ENCODE measurements around the gene TINAG. TPM values are rescaled to one million over a fixed set of nuclear protein-coding genes. Genes with fewer than 3 reads are reported as not detected.

Gene TINAG
- polyA plus RNA-seq (2013, experiment 1 of 2; ENCODE audit: insufficient read length) = not detected
- not detected for polyA plus RNA-seq (2013, experiment 2 of 2; ENCODE audit: insufficient read length)

DNA sequence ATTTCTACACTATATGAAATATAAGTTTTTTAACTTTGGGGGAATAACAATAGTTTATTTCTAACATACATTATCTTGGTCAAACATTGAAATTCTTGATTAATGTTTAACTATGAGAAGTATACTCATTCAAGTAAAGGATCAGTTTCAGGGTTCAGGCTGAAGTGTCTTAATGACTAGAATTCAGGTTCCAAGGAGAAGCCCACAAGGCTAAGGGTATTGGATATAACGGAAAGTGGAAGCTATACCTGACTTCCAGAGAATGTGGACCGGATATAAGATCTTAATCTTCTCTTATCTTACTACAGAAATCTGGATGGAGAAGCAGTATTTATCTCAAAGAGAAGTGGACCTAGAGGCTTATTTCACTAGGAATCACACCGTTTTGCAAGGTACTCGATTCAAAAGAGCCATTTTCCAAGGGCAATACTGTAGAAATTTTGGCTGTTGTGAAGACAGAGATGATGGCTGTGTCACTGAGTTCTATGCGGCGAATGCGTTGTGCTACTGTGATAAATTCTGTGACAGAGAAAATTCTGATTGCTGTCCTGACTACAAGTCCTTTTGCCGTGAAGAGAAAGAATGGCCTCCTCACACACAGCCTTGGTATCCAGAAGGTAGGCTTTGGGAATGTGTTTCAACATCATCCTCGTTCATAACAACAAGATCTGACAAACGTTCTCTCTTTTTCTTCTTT lies at the start of gene TINAG:
TINAG (plus strand) TSS at position 153 of the 697 bp plus-strand sequence; CDS start at position 263, 110 bp downstream.
- no peak for DNase-seq

DNA sequence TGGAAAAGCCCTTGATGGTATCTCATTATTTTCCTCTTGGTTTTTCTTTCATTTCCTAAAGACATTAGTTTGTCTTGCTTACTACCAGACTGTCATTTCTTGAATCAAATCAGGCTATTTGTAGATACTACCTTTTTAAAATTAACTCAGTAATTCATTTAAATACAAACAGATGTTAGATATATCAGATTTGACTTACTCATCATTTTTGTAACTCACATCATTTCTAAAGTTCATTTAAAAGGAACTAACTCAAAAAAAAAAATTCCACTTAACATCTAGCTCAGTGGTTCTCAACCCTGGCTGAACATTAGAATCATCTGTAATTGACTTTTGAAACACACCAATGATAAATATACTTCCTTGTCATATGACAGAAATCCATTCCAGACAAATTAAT lies 48.2 kb upstream of the TINAG start:
- no peak for DNase-seq

DNA sequence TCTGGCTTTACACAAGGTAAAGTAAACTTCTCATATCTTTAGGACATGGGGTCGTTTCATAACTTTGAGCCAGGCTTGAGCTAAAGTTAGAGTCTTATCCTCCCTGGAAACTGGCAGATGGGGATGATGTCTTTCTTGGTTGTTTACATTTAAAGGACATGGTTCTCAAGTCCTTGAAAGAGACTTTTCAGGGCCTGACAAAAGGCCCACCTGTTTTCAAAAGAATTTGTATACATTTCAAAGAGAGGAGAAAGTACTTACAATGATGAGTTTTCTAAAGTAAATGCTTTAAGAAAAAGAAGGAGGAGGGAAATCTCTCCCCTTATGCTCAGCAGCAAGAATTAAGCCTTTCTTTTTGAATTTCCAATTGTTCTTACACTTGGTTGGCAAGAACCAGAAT lies 45.7 kb upstream of the TINAG start:
- no peak for DNase-seq

DNA sequence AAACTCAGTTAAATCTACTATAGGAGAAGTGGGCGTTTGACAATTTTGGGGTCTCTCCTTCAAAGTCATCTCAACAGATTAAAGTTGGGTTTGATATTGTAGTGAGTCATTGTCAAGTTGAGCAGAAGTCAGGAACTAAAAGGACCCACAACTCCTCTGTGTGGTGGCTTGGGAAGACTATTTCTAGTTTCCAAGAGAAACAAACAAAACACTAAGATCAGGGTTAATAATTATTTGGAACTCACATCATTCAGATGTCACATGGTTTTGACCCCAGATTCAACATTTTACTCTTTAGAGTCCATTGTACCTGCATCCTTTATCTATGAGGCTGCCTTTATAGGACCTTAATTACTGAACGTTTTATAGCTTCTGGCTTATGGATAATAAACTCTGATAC lies 45.3 kb upstream of the TINAG start:
- DNase-seq = no peak

- no peak for DNase-seq
Measured at GRCh38 chr6:54264581-54265272, 43.5 kb upstream of the TINAG start.

DNA sequence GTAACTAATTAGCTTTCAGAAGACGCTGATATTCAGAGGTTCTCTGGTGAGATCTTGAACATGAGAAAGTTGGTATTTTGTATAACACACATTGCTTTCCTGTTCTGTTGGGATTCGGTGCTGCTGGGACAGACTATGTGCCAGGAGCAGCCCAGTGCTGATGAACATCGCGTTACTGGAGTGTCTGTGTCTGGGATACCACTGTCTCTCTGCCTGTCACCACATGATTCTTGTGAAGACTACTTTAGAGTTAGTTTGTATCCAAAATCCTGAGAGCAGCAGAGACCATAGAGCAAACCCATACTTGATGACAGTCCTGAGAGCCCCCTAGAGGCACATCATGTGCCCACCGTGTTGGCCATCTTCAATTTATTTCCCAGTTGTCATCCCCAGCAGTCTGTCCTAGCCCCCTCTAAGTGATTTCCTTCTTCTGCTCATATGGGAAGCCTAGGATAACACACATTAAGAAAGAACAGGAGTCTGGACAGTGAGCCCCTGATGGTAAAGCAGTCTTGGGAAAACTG lies 41.8 kb upstream of the TINAG start:
- DNase-seq = no peak

- DNase-seq = peak; percentile 38
Measured at GRCh38 chr6:54267798-54268197, 40.4 kb upstream of the TINAG start.

DNA sequence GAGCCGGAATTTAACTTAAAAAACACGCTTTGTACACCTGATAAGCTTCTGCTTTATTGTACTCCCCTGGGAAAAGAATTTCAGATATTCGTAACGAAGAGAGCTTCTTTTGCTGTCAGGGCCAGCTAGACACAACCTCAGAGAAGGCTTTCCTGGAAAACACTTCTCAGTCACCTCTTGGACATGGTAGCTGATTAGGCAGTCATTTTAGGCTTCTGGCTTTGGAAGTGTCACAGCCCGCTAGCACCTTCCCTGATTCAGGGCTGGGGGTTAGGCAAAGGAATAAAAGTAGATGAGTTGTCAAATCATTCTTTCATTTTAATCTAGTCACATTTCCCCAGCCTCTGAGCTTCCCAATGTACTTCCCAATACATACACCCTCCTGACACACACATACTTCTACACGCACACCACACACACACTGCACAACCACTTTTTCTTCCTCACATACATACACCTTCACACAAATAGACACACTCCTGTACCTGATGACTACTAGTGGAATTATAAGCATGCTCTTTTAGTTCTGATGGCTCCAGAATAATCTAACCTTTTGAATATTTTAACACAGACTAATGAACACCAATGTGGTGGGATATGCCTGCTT lies 34.9 kb upstream of the TINAG start:
- no peak for DNase-seq

DNA sequence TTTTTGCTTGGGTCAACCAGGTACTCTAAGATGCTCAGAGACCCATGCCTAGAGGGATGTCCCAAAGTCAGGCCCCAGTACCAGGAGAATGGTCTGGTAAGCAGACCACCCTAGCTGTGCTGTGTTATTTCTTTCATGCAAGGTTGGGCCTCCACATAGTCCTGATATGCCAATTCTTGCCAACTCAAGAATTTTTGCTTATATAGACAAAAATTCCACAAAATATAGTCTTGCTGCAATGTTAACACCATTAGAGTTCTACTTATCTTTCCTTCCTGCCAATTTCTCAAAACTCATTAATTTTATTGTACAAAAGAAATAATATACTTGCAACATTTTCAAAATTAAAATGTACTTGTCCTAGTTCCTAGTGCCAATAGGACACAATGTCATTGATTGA lies 33.9 kb upstream of the TINAG start:
- no peak for DNase-seq

- peak; percentile 91 for DNase-seq
Measured at GRCh38 chr6:54282186-54282585, 26.1 kb upstream of the TINAG start.

- DNase-seq = no peak
Measured at GRCh38 chr6:54284161-54284860, 23.9 kb upstream of the TINAG start.

GRCh38 chr6:54285595-54285994 lies 22.6 kb upstream of the TINAG start:
- no peak for DNase-seq

DNA sequence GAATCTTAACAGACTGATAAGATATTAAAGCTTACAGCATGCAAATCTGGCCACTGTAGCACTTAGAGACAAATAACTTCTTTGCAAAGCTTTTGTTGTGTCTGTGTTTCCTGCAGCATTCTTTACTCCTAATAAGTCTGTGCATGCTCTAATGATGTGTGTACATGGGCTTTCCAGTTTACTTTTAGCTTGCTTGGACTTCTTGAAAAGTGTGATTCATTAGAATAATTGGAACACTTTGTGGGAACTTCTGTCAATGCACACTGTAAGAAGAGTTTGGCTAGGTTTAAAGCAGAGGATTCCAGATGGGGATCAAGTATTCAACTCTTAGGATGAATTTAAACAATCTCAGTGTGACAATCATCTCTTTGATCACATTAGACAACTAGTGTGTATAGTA lies 22.1 kb upstream of the TINAG start:
- DNase-seq = no peak

DNA sequence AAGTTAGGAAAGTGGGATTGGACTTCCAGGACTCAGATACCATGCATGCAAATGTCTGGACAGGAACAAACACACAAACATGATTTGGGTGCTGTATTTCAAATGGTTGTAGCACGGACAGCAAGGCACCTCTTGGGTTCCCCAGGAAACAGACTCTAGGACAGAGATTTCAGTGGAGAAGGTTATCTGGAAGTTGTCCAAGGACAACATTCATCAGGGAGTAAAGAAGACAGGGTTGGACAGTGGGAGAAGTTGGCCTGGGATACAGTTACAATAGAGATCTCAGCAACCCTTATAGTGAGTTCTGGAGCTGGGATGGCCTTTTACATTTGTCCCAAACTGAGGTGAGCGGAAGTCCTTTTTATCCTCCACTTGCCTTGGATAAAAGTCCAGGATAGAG lies 19.8 kb upstream of the TINAG start:
- no peak for DNase-seq

GRCh38 chr6:54289426-54289825 lies 18.8 kb upstream of the TINAG start:
- DNase-seq = no peak

DNA sequence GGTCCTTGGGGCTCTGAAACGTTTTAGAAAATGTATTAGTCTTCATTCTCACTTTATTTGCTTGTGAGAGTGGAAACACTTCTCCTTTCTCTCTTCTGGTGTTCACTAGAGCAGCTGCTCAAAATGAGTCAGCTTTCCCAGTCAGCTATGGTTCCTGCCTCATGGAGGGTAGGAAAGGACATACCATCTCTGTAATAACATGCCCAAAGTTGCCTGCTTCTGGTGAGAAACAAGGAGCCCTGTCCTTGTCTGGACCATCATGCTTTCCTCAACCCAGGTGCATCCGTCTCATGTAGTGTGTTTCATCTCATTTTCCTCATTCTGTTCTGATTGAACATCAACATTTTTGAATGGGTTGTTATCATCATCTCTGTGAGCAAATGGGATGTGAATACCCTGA lies 17.1 kb upstream of the TINAG start:
- peak; percentile 64 for DNase-seq

DNA sequence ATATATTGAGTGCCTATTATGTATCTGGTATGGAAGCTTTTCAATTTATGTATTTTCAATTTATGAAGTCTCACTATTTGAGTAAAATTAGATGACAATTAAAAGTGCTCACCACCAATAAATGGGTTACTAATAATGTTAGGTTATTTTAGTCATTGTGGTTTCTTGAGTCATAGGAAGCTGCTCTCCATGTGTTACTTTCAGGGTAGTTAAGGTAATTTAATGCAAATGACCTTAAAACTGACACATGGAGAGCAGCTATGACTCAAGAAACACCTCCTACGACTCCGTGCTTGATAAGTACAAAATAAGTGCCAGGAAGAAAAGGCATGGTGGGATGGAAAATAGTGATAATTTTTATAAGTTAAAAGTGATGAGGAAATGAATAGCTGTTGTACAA lies 16.5 kb upstream of the TINAG start:
- DNase-seq = no peak

DNA sequence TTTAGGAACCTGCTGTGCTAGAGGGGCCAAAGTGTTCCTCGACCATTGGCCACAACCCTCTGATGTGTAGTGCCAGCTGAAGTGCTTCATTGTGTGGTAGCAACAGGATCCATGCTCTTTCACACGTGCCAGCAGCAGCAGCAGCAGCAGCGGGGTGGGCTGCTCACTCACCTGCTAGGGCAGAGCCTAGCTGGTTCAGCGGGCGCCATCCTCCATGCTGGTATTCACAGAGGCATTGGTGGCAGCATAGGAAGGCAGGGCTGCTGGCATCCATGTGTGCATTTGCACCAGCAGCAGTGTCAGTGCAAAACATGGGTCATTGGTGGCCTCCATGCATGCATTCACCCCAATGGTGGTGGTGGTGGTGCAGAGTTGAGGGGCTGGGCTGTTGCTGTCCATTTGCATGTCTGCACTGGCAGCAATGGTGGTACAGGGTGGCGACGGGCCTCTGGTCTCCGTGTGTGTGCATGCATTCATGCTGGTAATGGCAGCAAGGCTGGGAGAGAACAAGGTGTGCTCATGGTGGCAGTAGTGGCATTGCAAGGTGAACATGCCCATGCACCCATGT lies 13.2 kb upstream of the TINAG start:
- no peak for DNase-seq

GRCh38 chr6:54299542-54300269 lies 8.5 kb upstream of the TINAG start:
- peak; percentile 58 for DNase-seq

GRCh38 chr6:54301770-54302169 lies 6.5 kb upstream of the TINAG start:
- DNase-seq = no peak

DNA sequence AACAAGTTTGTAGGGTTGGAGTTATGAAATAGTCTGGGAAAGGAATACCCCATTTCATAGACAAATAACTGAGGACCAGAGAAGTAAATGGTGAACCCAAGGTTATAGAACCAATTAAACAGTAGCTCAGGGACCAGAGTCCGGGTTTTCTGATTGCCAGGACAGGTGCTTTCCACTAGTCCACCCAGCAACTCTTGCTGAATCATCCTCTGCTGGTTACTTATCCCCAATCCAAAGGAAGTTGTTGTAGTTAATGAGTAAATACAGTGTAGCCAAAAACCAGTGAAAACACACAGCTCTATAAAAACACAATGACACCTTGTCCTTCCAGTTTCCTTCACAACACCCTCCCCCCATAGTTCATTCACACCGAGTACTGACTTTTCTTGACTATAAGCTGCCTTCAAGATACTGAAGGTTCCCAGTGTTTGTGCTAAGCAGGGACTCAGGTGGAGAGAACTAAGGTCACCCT lies 766 bp upstream of the TINAG start:
- no peak for DNase-seq

GRCh38 chr6:54308986-54309315 lies 710 bp downstream of the TINAG start:
- DNase-seq = no peak
